Stomach smooth muscle (tissue), 2 donors: Measurements from ENCODE around the gene SRSF3.

ENCODE experiments used
- H3K27ac ChIP-seq: one replicate; pipeline ENCODE4 v1.7.0; 2013; ENCODE audit warnings: mild to moderate bottlenecking, low read length, inconsistent platforms
- H3K27me3 ChIP-seq, 2 donors: one replicate each; pipeline ENCODE4 v1.7.0; 2013; ENCODE audit warnings: low read length in 2 of 2; ENCODE audit not compliant: insufficient read depth in 2 of 2, control insufficient read depth in 1 of 2
- H3K36me3 ChIP-seq, 2 donors: one replicate each; pipeline ENCODE4 v1.7.0; 2013; ENCODE audit warnings: low read length in 2 of 2; ENCODE audit not compliant: control insufficient read depth in 2 of 2, insufficient read depth in 2 of 2
- H3K4me1 ChIP-seq: one replicate; pipeline ENCODE4 v1.7.0; 2013; ENCODE audit warnings: low read length; ENCODE audit not compliant: control insufficient read depth, insufficient read depth
- H3K4me3 ChIP-seq, 2 donors: one replicate each; pipeline ENCODE4 v1.7.0; 2013; ENCODE audit warnings: low read length in 2 of 2
- H3K9ac ChIP-seq, 2 donors: one replicate each; pipeline ENCODE4 v1.7.0; 2013; ENCODE audit warnings: low read length in 2 of 2, mild to moderate bottlenecking in 1 of 2
- H3K9me3 ChIP-seq, 2 donors: one replicate each; pipeline ENCODE4 v1.7.0; 2013; ENCODE audit warnings: low read length in 2 of 2; ENCODE audit not compliant: control insufficient read depth in 2 of 2
- donor health status: healthy.
- donor health status: Pancreatic carcinoma.

SRSF3 gene

GRCh38 chr6:36625158-36625919 lies 31.2 kb downstream of the SRSF3 start:
- no peak overlapping the region for H3K4me3 ChIP-seq
- H3K4me1 ChIP-seq = peaks cover 28% of the 10 kb centered on the region
- no peak overlapping the region for H3K27ac ChIP-seq
- H3K36me3 ChIP-seq = no peaks in the 10 kb centered on the region
- no peaks in the 10 kb centered on the region for H3K9me3 ChIP-seq
- no peak overlapping the region for H3K9ac ChIP-seq
- H3K27me3 ChIP-seq = no peaks in the 10 kb centered on the region

GRCh38 chr6:36626636-36627035 lies 32.5 kb downstream of the SRSF3 start:
- H3K27ac ChIP-seq = no peak overlapping the region
- peaks cover 28% of the 10 kb centered on the region for H3K4me1 ChIP-seq
- H3K9ac ChIP-seq = no peak overlapping the region
- no peaks in the 10 kb centered on the region for H3K36me3 ChIP-seq
- no peak overlapping the region for H3K4me3 ChIP-seq
- no peaks in the 10 kb centered on the region for H3K27me3 ChIP-seq
- no peaks in the 10 kb centered on the region for H3K9me3 ChIP-seq

DNA sequence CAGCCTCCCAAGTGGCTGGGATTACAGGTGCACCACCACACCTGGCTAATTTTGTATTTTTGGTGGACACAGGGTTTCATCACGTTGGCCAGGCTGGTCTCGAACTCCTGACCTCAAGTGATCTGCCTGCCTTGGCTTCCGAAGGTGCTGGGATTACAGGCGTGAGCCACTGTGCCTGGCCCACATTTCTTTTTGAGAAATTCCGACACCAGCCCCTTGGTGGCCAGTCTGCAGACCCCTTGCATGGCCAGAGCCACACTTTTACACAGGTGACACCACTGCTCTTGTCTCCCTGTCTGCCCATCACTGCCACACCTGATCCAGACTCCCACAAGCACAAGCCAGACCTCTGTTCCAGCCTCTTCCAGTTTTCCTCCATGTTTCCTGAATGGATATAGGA lies 33.0 kb downstream of the SRSF3 start:
- peaks cover 28% of the 10 kb centered on the region for H3K4me1 ChIP-seq
- H3K4me3 ChIP-seq = peak overlapping the region in 1 of 2 donors; percentile 2
- no peaks in the 10 kb centered on the region for H3K36me3 ChIP-seq
- no peak overlapping the region for H3K9ac ChIP-seq
- peak overlapping the region; percentile 55 for H3K27ac ChIP-seq
- H3K27me3 ChIP-seq = no peaks in the 10 kb centered on the region
- no peaks in the 10 kb centered on the region for H3K9me3 ChIP-seq

DNA sequence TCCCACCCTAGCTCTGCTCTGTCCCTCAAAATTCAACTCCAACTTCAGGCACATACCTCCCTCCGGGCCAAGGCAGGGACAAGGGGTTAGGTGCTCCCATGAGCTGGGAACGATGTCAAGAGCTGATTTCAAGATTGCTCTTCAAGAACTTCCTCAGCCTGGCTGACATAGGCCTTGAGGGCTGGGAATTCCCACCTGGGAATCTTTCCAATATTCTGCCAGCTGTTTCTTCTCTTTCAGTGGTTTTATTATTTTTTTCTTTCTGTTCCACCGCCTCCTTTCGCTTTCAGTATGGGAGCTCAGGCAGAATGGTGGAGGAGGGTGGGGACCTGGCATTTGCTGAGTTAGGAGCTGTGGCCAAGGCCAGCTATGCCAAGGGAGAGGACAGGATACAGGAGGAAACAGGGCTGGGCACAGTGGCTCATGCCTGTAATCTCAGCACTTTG lies 33.7 kb downstream of the SRSF3 start:
- H3K27me3 ChIP-seq = no peaks in the 10 kb centered on the region
- peak overlapping the region; percentile 55 for H3K27ac ChIP-seq
- H3K9me3 ChIP-seq = no peaks in the 10 kb centered on the region
- H3K9ac ChIP-seq = peak overlapping the region in 1 of 2 donors; percentile 6
- peaks cover 26% of the 10 kb centered on the region for H3K4me1 ChIP-seq
- no peaks in the 10 kb centered on the region for H3K36me3 ChIP-seq
- peak overlapping the region; percentile 2 to 35 for H3K4me3 ChIP-seq

DNA sequence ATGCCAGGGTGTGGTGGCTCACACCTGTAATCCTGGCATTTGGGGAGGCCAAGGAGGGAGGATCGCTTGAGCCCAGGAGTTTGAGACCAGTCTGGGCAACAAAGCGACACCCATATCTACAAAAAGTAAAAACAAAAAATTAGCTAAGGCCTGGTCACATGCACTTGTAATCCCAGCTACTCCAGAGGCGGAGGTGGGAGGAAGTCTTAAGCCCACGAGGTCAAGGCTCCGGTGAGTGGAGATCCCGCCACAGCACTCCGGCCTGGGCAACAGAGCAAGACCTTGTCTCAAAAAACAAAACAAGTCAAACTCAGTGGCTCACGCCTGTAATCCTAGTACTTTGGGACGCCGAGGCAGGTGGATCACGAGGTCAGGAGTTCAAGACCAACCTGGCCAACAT lies 35.6 kb downstream of the SRSF3 start:
- H3K4me1 ChIP-seq = peaks cover 14% of the 10 kb centered on the region
- no peaks in the 10 kb centered on the region for H3K9me3 ChIP-seq
- no peaks in the 10 kb centered on the region for H3K27me3 ChIP-seq
- H3K9ac ChIP-seq = no peak overlapping the region
- H3K27ac ChIP-seq = no peak overlapping the region
- H3K4me3 ChIP-seq = no peak overlapping the region
- no peaks in the 10 kb centered on the region for H3K36me3 ChIP-seq

- H3K4me3 ChIP-seq = no peak overlapping the region
- no peaks in the 10 kb centered on the region for H3K9me3 ChIP-seq
- H3K27me3 ChIP-seq = no peaks in the 10 kb centered on the region
- peaks cover 11% of the 10 kb centered on the region for H3K4me1 ChIP-seq
- no peak overlapping the region for H3K9ac ChIP-seq
- no peak overlapping the region for H3K27ac ChIP-seq
- H3K36me3 ChIP-seq = no peaks in the 10 kb centered on the region
Observed at GRCh38 chr6:36631326-36632011, 37.3 kb downstream of the SRSF3 start.

DNA sequence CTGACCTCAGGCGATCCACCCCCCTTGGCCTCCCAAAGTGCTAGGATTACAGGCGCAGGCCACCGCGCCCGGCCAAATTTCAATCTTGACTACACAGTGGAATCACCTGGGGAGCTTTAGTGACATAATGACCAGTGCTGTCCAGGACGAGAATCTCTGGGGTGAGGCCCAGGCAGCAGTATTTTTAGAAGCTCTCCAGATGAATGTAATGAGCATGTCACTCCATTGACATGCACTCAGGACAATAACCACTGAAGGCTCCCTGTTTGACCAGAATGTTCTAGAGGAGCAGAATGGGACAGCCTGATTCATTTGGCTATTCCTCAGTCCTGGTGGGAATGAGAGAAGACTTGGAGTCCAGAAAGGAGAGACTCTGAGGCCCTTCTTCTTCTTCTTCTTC lies 39.2 kb downstream of the SRSF3 start:
- Histone ChIP-seq H3K36me3 (no peaks in the 10 kb centered on the region), H3K27me3 (no peaks in the 10 kb centered on the region), H3K4me1 (peaks cover 6% of the 10 kb centered on the region), H3K9me3 (no peaks in the 10 kb centered on the region), H3K27ac (no peak overlapping the region), H3K9ac (no peak overlapping the region), H3K4me3 (no peak overlapping the region)

DNA sequence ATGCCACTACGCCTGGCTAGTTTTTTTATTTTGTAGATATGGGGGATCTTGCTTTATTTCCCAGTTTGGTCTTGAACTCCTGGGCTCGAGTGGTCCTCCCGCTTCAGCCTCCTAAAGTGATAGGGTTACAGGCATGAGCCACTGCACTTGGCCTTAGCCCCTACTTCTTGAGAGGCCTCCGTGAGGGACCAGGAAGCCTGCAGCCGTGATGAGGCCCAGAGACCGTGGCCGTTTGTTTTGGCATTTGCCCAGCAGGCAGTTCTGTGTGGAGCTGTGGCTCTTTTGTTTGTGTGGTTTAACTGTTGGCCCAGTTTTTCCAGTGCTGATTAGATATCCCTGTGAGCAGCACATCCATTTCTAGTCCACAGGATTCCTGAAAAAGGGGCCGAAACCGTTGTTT lies 39.8 kb downstream of the SRSF3 start:
- peaks cover 6% of the 10 kb centered on the region for H3K4me1 ChIP-seq
- no peaks in the 10 kb centered on the region for H3K27me3 ChIP-seq
- H3K9ac ChIP-seq = peak overlapping the region in 1 of 2 donors; percentile 42
- no peaks in the 10 kb centered on the region for H3K9me3 ChIP-seq
- H3K36me3 ChIP-seq = no peaks in the 10 kb centered on the region
- H3K27ac ChIP-seq = no peak overlapping the region
- no peak overlapping the region for H3K4me3 ChIP-seq

DNA sequence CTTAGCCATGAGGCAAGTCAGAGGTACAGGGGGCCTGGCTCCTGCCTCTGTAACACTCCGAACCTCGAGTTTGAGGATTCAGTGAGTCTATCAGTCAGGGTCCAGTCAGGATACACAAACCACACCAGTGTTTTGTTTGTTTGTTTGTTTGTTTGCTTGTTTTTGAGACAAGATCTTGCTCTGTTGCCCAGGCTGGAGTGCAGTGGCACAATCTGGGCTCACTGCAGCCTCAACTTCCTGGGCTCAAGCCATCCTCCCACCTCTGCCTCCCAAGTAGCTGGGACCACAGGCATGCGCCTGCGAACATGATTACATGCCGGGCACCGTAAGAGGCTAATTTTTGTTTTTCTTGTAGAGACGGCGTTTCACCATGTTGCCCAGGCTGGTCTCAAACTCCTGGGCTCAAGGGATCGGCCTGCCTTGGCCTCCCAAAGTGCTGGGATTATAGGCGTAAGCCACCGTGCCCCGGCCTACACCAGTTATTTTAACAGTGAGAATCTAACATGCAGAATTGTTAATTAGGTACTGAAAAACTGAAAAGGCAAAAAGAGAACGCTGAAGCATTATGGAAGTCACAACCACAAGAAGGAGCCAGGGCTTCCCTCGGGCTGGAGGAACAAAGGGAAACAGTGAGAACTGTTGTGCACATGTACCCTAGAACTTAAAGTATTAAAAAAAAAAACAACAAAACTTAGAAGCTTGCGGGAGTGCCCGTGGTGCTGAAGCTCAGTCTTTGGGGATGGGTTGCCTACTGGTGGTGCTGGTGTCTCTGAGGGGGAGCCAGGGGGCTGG lies 40.4 kb downstream of the SRSF3 start:
- peak overlapping the region in 1 of 2 donors; percentile 42 for H3K9ac ChIP-seq
- H3K4me3 ChIP-seq = no peak overlapping the region
- H3K9me3 ChIP-seq = no peaks in the 10 kb centered on the region
- no peak overlapping the region for H3K27ac ChIP-seq
- H3K27me3 ChIP-seq = no peaks in the 10 kb centered on the region
- peaks cover 3% of the 10 kb centered on the region for H3K4me1 ChIP-seq
- no peaks in the 10 kb centered on the region for H3K36me3 ChIP-seq

GRCh38 chr6:36636283-36636682 lies 42.1 kb downstream of the SRSF3 start:
- Histone ChIP-seq H3K36me3 (no peaks in the 10 kb centered on the region), H3K9me3 (no peaks in the 10 kb centered on the region), H3K4me1 (peaks cover 3% of the 10 kb centered on the region), H3K9ac (no peak overlapping the region), H3K4me3 (no peak overlapping the region), H3K27ac (no peak overlapping the region), H3K27me3 (no peaks in the 10 kb centered on the region)
